HG02571 (cell line): ENCODE measurements around the gene SPACA7.

Experiments used
- ATAC-seq: cut with Tn5 transposase; IDR thresholded peaks from one replicate; pipeline ENCODE4 v1.9.1; 2021; ENCODE audit warnings: mild to moderate bottlenecking, moderate library complexity; ENCODE audit not compliant: unreplicated experiment

Gene SPACA7

GRCh38 chr13:112462408-112462807, 86.3 kb downstream of the SPACA7 start:
- ATAC-seq = no peak

- no peak for ATAC-seq
These were observed 88.6 kb downstream of the SPACA7 start for GRCh38 chr13:112464720-112465119.

- no peak for ATAC-seq
These were observed 89.3 kb downstream of the SPACA7 start for GRCh38 chr13:112465251-112466131.

- no peak for ATAC-seq
These were observed 90.2 kb downstream of the SPACA7 start for GRCh38 chr13:112466132-112467058.

- no peak for ATAC-seq
These were observed 91.1 kb downstream of the SPACA7 start for GRCh38 chr13:112467236-112467635.

- no peak for ATAC-seq
These were observed 91.9 kb downstream of the SPACA7 start for GRCh38 chr13:112468069-112468468.

- no peak for ATAC-seq
These were observed 93.1 kb downstream of the SPACA7 start for GRCh38 chr13:112469071-112469745.

- no peak for ATAC-seq
These were observed 97.7 kb downstream of the SPACA7 start for GRCh38 chr13:112473818-112474217.

GRCh38 chr13:112474869-112475268, 98.7 kb downstream of the SPACA7 start:
- ATAC-seq = no peak

GRCh38 chr13:112475889-112476288, 99.7 kb downstream of the SPACA7 start:
- ATAC-seq = no peak

GRCh38 chr13:112477070-112477619, 101.0 kb downstream of the SPACA7 start:
- no peak for ATAC-seq

GRCh38 chr13:112479389-112479788, 103.2 kb downstream of the SPACA7 start:
- no peak for ATAC-seq

- ATAC-seq = no peak
These were observed 105.3 kb downstream of the SPACA7 start for GRCh38 chr13:112481458-112481857.

GRCh38 chr13:112483299-112483698, 107.1 kb downstream of the SPACA7 start:
- ATAC-seq = no peak
